HG03159 (cell line): ENCODE measurements around the gene HIVEP1.

Experiments used
- ATAC-seq: cut with Tn5 transposase; IDR thresholded peaks from one replicate; pipeline ENCODE4 v1.9.1; 2021; ENCODE audit warnings: mild to moderate bottlenecking, moderate library complexity; ENCODE audit not compliant: unreplicated experiment

The HIVEP1 gene

GRCh38 chr6:12113190-12113577, 101.1 kb downstream of the HIVEP1 start:
- no peak for ATAC-seq

- no peak for ATAC-seq
Observed at GRCh38 chr6:12114055-12114503, 102.0 kb downstream of the HIVEP1 start.

GRCh38 chr6:12115001-12115400, 102.9 kb downstream of the HIVEP1 start:
- no peak for ATAC-seq

- no peak for ATAC-seq
Observed at GRCh38 chr6:12115492-12115891, 103.4 kb downstream of the HIVEP1 start.

GRCh38 chr6:12116264-12116800, 104.2 kb downstream of the HIVEP1 start:
- ATAC-seq: no peak

GRCh38 chr6:12116978-12117377, 104.9 kb downstream of the HIVEP1 start:
- ATAC-seq: no peak

- no peak for ATAC-seq
Observed at GRCh38 chr6:12118607-12119006, 106.5 kb downstream of the HIVEP1 start.

GRCh38 chr6:12119085-12119588, 107.0 kb downstream of the HIVEP1 start:
- ATAC-seq: peak; percentile 62

- no peak for ATAC-seq
Observed at GRCh38 chr6:12125396-12125795, 113.3 kb downstream of the HIVEP1 start.

GRCh38 chr6:12126051-12126450, 113.9 kb downstream of the HIVEP1 start:
- ATAC-seq: no peak

- no peak for ATAC-seq
Observed at GRCh38 chr6:12129523-12129922, 117.4 kb downstream of the HIVEP1 start.

- no peak for ATAC-seq
Observed at GRCh38 chr6:12132351-12133222, 120.5 kb downstream of the HIVEP1 start.

GRCh38 chr6:12134581-12134980, 122.5 kb downstream of the HIVEP1 start:
- ATAC-seq: no peak

GRCh38 chr6:12134991-12135390, 122.9 kb downstream of the HIVEP1 start:
- ATAC-seq: no peak

- no peak for ATAC-seq
Observed at GRCh38 chr6:12136905-12137304, 124.8 kb downstream of the HIVEP1 start.

GRCh38 chr6:12137480-12137879, 125.4 kb downstream of the HIVEP1 start:
- ATAC-seq: no peak

GRCh38 chr6:12138381-12138780, 126.3 kb downstream of the HIVEP1 start:
- ATAC-seq: no peak

GRCh38 chr6:12138936-12139335, 126.8 kb downstream of the HIVEP1 start:
- ATAC-seq: no peak

GRCh38 chr6:12147557-12148316, 135.6 kb downstream of the HIVEP1 start:
- no peak for ATAC-seq

- no peak for ATAC-seq
Observed at GRCh38 chr6:12148317-12148801, 136.2 kb downstream of the HIVEP1 start.

GRCh38 chr6:12148841-12149240, 136.7 kb downstream of the HIVEP1 start:
- ATAC-seq: no peak
